Kidney epithelial cell (primary cell): Measurements from ENCODE around the gene BAIAP2L1. TPM values are rescaled to one million over a fixed set of nuclear protein-coding genes. Genes with fewer than 3 reads are reported as not detected.

Experiments used
- DNase-seq: peaks from one replicate; pipeline ENCODE4 v3.0.0-alpha.2; 2010; ENCODE audit warnings: low read depth
- H3K27me3 ChIP-seq: 2 replicates; pipeline ENCODE4 v1.6.0; 2011; ENCODE audit warnings: low read length; ENCODE audit not compliant: control insufficient read depth, insufficient read depth
- H3K36me3 ChIP-seq: 2 replicates; pipeline ENCODE4 v1.5.1; 2011; ENCODE audit warnings: low read length; ENCODE audit not compliant: control insufficient read depth, insufficient read depth
- H3K4me3 ChIP-seq: 2 replicates; pipeline ENCODE4 v1.5.1; 2011; ENCODE audit warnings: low read depth, mild to moderate bottlenecking, control low read depth, low read length
- total RNA-seq: library from RNA; depleted of rRNA; stranded (reverse); fragments of >200 nt; gene quantifications from 2 replicates; pipeline ENCODE4 v1.2.3, GENCODE V29; 2015
- TF ChIP-seq, protein P1 (sequence below): IDR thresholded peaks from 2 replicates; pipeline ENCODE4 v1.5.1; 2011; ENCODE audit warnings: mild to moderate bottlenecking, moderate library complexity, low read length, control low read depth, inconsistent platforms; ENCODE audit not compliant: insufficient read depth, poor library complexity, severe bottlenecking

Gene BAIAP2L1
- total RNA-seq, 1 donor from 2014 or later, result 32.5 TPM

- TF ChIP-seq, protein P1, sequence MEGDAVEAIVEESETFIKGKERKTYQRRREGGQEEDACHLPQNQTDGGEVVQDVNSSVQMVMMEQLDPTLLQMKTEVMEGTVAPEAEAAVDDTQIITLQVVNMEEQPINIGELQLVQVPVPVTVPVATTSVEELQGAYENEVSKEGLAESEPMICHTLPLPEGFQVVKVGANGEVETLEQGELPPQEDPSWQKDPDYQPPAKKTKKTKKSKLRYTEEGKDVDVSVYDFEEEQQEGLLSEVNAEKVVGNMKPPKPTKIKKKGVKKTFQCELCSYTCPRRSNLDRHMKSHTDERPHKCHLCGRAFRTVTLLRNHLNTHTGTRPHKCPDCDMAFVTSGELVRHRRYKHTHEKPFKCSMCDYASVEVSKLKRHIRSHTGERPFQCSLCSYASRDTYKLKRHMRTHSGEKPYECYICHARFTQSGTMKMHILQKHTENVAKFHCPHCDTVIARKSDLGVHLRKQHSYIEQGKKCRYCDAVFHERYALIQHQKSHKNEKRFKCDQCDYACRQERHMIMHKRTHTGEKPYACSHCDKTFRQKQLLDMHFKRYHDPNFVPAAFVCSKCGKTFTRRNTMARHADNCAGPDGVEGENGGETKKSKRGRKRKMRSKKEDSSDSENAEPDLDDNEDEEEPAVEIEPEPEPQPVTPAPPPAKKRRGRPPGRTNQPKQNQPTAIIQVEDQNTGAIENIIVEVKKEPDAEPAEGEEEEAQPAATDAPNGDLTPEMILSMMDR, result no peak
- no peak for DNase-seq
- H3K27me3 ChIP-seq, result no peaks in the 10 kb centered on the region
- no peak overlapping the region for H3K4me3 ChIP-seq
- peaks cover 5% of the 10 kb centered on the region for H3K36me3 ChIP-seq
These were observed 92.9 kb downstream of the BAIAP2L1 start for GRCh38 chr7:98307971-98308466.

- DNase-seq, result no peak
- Histone ChIP-seq H3K4me3 (no peak overlapping the region), H3K27me3 (no peaks in the 10 kb centered on the region), H3K36me3 (peaks cover 5% of the 10 kb centered on the region)
- TF ChIP-seq, protein P1, result no peak
These were observed 94.8 kb downstream of the BAIAP2L1 start for GRCh38 chr7:98305951-98306535.

GRCh38 chr7:98303906-98304305 lies 97.0 kb downstream of the BAIAP2L1 start:
- Histone ChIP-seq H3K36me3 (peaks cover 5% of the 10 kb centered on the region), H3K27me3 (no peaks in the 10 kb centered on the region), H3K4me3 (no peak overlapping the region)
- TF ChIP-seq, protein P1, result no peak
- DNase-seq, result no peak

GRCh38 chr7:98303176-98303865 lies 97.6 kb downstream of the BAIAP2L1 start:
- DNase-seq, result no peak
- H3K27me3 ChIP-seq, result no peaks in the 10 kb centered on the region
- no peak overlapping the region for H3K4me3 ChIP-seq
- H3K36me3 ChIP-seq, result peaks cover 5% of the 10 kb centered on the region
- TF ChIP-seq, protein P1, result no peak

- Histone ChIP-seq H3K27me3 (no peaks in the 10 kb centered on the region), H3K4me3 (no peak overlapping the region), H3K36me3 (peaks cover 4% of the 10 kb centered on the region)
- DNase-seq, result no peak
- TF ChIP-seq, protein P1, result no peak
These were observed 99.0 kb downstream of the BAIAP2L1 start for GRCh38 chr7:98301693-98302470.
